ENCODE results near the gene HHAT. TPM values are rescaled to one million over a fixed set of nuclear protein-coding genes. Genes with fewer than 3 reads are reported as not detected.

HHAT gene
- polyA plus RNA-seq, 1 experiment, result 4.8 TPM

DNA sequence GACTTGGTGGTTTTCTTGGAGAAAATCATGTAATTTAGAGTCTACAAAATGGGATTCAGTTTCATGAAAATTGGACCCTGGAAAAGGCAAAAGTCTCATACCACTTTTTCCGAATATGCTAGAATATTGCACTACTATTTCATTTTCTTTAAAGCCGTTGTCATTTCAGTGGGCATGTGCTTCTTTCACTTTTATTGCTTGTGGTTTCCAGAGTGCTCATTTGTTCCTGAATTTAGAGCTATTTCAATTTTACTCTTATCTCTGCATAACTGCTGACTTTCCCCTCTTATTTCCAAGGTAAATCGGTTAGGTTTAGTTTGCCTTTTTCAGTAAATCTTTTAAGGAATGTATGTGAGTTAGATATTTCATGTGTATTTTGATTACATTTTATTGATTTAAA lies 11.6 kb downstream of the HHAT start:
- H3K9me3 ChIP-seq (ENCODE audit: control insufficient read depth, insufficient read depth, low read length), result no peaks in the 10 kb centered on the region
- POLR2A ChIA-PET, result no interaction called here
- TF ChIP-seq, protein P1, sequence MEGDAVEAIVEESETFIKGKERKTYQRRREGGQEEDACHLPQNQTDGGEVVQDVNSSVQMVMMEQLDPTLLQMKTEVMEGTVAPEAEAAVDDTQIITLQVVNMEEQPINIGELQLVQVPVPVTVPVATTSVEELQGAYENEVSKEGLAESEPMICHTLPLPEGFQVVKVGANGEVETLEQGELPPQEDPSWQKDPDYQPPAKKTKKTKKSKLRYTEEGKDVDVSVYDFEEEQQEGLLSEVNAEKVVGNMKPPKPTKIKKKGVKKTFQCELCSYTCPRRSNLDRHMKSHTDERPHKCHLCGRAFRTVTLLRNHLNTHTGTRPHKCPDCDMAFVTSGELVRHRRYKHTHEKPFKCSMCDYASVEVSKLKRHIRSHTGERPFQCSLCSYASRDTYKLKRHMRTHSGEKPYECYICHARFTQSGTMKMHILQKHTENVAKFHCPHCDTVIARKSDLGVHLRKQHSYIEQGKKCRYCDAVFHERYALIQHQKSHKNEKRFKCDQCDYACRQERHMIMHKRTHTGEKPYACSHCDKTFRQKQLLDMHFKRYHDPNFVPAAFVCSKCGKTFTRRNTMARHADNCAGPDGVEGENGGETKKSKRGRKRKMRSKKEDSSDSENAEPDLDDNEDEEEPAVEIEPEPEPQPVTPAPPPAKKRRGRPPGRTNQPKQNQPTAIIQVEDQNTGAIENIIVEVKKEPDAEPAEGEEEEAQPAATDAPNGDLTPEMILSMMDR (IDR thresholded peaks at IDR 0.05; ENCODE audit: low read depth, low read length), result no peak
- CTCF ChIA-PET, result interaction anchor here (1.3 to 4.2 kb wide), 2 partner anchors 21 to 66 kb away, joined by 4 to 49 read pairs; no protein-coding TSS in a partner anchor
- no peak for DNase-seq (ENCODE audit: low read depth, low spot score)
- no peak overlapping the region for H3K27ac ChIP-seq (ENCODE audit: low read depth, low read length)
- H3K4me3 ChIP-seq (ENCODE audit: low read depth, low read length), result no peak overlapping the region
- peaks cover 5% of the 10 kb centered on the region for H3K27me3 ChIP-seq (ENCODE audit: control insufficient read depth, insufficient read depth, low read length)

DNA sequence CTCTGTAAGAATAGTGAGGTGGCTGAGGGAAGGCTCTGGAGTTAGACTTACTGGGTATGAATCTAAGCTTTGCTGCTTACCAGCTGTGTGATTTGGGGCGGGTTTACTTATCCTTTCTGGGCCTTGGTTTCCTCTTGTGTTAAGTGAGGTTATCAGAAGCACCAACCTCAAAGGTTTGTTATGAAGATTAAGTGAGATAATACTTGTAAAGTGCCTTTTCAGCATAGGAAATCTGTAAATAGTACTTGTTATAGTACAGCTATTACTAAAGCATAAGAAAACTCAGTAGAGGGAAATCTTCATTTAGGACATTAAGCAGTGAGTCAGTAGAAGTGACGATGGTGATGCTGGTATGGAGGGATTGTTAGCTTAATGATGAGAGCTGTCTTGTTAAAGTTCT lies 12.1 kb downstream of the HHAT start:
- CTCF ChIA-PET, result interaction anchor here (0.9 to 4.2 kb wide), 3 partner anchors 20 to 197 kb away, joined by 3 to 49 read pairs (median 4); no protein-coding TSS in a partner anchor
- TF ChIP-seq, protein P1 (IDR thresholded peaks at IDR 0.05; ENCODE audit: low read depth, low read length), result no peak
- Histone ChIP-seq H3K27ac (ENCODE audit: low read depth, low read length) (no peak overlapping the region), H3K9me3 (ENCODE audit: control insufficient read depth, insufficient read depth, low read length) (no peaks in the 10 kb centered on the region), H3K27me3 (ENCODE audit: control insufficient read depth, insufficient read depth, low read length) (peaks cover 5% of the 10 kb centered on the region), H3K4me3 (ENCODE audit: low read depth, low read length) (no peak overlapping the region)
- POLR2A ChIA-PET, result no interaction called here
- no peak for DNase-seq (ENCODE audit: low read depth, low spot score)

DNA sequence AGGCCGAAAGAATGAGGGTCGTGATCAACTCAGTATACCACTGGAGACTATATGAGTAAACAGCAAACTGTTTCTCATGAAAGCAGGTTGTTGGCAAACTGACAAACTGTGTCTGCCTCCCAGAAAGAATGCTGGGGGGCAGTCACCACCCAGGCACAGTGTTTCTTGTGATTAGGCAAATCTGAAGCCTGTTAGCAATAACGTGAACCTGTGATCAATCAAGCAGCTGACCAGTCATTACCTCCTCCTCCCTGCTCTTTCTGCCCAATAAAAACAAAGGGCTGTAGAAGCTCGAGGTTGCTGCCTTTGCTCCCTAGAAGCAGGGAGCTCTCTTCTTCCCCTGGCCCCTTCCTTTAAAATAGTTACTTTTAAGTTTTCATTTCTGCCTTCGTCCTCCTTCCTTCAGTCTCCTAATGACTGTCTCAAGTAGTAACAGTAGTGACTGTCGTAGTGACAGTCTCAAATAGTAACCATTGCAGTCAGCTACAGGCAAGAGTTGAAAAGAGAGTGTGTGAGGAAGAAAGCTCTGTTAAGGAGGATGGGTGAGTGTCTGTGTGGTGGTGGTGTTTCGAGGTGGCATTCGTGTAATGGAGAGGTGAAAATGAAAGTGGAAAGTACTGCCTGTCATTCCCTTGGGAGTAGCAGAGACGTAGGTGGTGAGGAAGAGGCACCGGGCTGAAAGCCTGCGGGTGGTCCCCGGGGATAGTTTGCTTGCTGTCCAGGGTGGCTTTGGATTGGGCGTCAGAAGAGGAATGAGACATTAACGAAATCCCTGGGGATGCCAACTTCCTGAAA lies 14.5 kb downstream of the HHAT start:
- CTCF ChIA-PET, result interaction anchor here (0.5 to 4.2 kb wide), 4 partner anchors 12 to 57 kb away, joined by 3 to 49 read pairs (median 3); no protein-coding TSS in a partner anchor
- no peak for DNase-seq (ENCODE audit: low read depth, low spot score)

DNA sequence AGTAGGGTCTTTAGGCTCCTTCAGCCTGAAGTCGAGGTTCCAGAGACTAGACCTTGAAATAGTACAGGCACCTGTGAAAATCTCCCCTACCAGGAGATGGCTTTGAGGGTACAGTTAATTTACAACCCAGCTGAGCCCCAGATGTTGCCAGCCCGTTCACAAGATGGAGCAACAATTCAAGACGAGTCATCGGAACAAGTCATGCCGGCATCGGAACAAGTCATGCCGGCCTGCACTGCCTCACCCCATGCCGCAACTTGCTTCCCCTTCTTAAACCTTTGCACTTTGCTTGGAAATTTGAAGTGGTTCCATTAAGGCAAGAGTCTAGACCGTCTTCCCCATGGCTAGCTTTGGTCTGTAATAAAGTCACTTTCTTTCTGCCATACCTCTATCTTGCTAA lies 16.0 kb downstream of the HHAT start:
- peaks cover 2% of the 10 kb centered on the region for H3K27me3 ChIP-seq (ENCODE audit: control insufficient read depth, insufficient read depth, low read length)
- no peaks in the 10 kb centered on the region for H3K9me3 ChIP-seq (ENCODE audit: control insufficient read depth, insufficient read depth, low read length)
- TF ChIP-seq, protein P1 (IDR thresholded peaks at IDR 0.05; ENCODE audit: low read depth, low read length), result no peak
- H3K4me3 ChIP-seq (ENCODE audit: low read depth, low read length), result no peak overlapping the region
- CTCF ChIA-PET, result interaction anchor here (0.5 to 2.4 kb wide), 4 partner anchors 11 to 59 kb away, joined by 3 to 11 read pairs (median 6); no protein-coding TSS in a partner anchor
- H3K27ac ChIP-seq (ENCODE audit: low read depth, low read length), result no peak overlapping the region
- POLR2A ChIA-PET, result no interaction called here
- no peak for DNase-seq (ENCODE audit: low read depth, low spot score)

More for the DNA sequence above, 14.5 kb downstream of the HHAT start:
- peak overlapping the region; percentile 49 for H3K4me3 ChIP-seq (ENCODE audit: low read depth, low read length)
- no peak overlapping the region for H3K27ac ChIP-seq (ENCODE audit: low read depth, low read length)
- no peaks in the 10 kb centered on the region for H3K9me3 ChIP-seq (ENCODE audit: control insufficient read depth, insufficient read depth, low read length)
- TF ChIP-seq, protein P1 (IDR thresholded peaks at IDR 0.05; ENCODE audit: low read depth, low read length), result no peak
- POLR2A ChIA-PET, result no interaction called here
- H3K27me3 ChIP-seq (ENCODE audit: control insufficient read depth, insufficient read depth, low read length), result peaks cover 5% of the 10 kb centered on the region

DNA sequence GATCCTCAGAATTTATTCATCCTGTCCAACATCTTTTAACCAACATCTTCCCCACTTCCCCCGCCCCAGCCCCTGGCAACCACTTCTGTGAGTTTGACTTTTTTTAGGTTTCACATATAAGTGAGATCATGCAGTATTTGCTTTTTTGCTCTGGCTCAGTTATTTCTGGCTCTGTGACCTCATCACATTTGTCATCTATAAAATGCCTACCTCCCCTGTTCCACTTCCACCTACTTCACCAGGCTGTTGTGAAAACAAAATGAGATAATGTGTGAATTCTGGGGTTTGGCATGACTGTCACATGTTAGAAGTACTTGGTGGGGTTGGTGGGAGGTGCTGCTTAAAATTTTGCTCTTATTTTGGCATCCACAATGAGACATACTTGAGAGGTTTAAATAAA lies 18.4 kb downstream of the HHAT start:
- DNase-seq (ENCODE audit: low read depth, low spot score), result no peak
- Histone ChIP-seq H3K27ac (ENCODE audit: low read depth, low read length) (no peak overlapping the region), H3K9me3 (ENCODE audit: control insufficient read depth, insufficient read depth, low read length) (no peaks in the 10 kb centered on the region), H3K27me3 (ENCODE audit: control insufficient read depth, insufficient read depth, low read length) (peaks cover 3% of the 10 kb centered on the region), H3K4me3 (ENCODE audit: low read depth, low read length) (no peak overlapping the region)
- POLR2A ChIA-PET, result no interaction called here
- CTCF ChIA-PET, result interaction anchor here (1.9 kb wide), 1 partner anchor 14 kb away, joined by 9 read pairs; no protein-coding TSS in a partner anchor
- TF ChIP-seq, protein P1 (IDR thresholded peaks at IDR 0.05; ENCODE audit: low read depth, low read length), result no peak
